ENCODE data around the gene PEF1. TPM values are rescaled to one million over a fixed set of nuclear protein-coding genes. Genes with fewer than 3 reads are reported as not detected.
A peak's percentile ranks its signal among the peaks of the same experiment; 100 is the strongest.

PEF1 gene
- total and polyA plus RNA-seq, 7 donors: 52.9 to 87.4 (median 66.4) TPM

- H3K27me3 ChIP-seq: no peaks in the 10 kb centered on the region
- no peak overlapping the region for H3K27ac ChIP-seq
- TF ChIP-seq EP300 (IDR thresholded peaks at IDR 0.05): no peak
- no peak for TF ChIP-seq POLR2AphosphoS5 (IDR thresholded peaks at IDR 0.05)
- TF ChIP-seq, protein P1, sequence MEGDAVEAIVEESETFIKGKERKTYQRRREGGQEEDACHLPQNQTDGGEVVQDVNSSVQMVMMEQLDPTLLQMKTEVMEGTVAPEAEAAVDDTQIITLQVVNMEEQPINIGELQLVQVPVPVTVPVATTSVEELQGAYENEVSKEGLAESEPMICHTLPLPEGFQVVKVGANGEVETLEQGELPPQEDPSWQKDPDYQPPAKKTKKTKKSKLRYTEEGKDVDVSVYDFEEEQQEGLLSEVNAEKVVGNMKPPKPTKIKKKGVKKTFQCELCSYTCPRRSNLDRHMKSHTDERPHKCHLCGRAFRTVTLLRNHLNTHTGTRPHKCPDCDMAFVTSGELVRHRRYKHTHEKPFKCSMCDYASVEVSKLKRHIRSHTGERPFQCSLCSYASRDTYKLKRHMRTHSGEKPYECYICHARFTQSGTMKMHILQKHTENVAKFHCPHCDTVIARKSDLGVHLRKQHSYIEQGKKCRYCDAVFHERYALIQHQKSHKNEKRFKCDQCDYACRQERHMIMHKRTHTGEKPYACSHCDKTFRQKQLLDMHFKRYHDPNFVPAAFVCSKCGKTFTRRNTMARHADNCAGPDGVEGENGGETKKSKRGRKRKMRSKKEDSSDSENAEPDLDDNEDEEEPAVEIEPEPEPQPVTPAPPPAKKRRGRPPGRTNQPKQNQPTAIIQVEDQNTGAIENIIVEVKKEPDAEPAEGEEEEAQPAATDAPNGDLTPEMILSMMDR (IDR thresholded peaks at IDR 0.05): no peak
- no peak for TF ChIP-seq POLR2A (IDR thresholded peaks at IDR 0.05)
- 90 to 91% methylated on average over 10 of the region's 10 CpGs for WGBS, 2 donors
- peaks cover 0 to 45% (median 22%) of the 10 kb centered on the region in 4 donors for H3K36me3 ChIP-seq
- H3K9me3 ChIP-seq: no peaks in the 10 kb centered on the region
- no peak overlapping the region for H3K4me3 ChIP-seq
- H3K4me1 ChIP-seq: peaks cover 0 to 38% (median 31%) of the 10 kb centered on the region in 4 donors
- no peak for DNase-seq
- intact Hi-C loops (cut with DNase I): no loop called here
These were observed 46.2 kb upstream of the PEF1 start for GRCh38 chr1:31690921-31691320.

DNA sequence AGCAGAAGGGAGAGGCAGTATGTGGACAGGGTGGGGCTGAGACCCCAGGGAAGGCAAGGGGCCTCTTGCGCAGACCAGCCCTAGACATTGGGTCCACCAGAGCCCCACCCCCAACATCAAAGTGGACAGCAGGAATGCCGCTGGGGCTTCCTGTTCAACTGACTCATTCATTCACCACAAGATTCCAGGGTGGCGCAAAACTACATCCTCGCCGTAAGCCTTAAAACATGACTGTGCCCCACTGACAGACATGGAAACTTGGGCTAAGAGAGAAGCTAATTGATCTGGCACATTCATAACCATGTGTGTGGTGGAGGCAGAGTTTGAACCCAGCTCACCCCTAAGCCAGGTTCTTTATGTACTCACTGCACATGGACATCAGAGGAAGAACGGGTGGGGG lies 45.2 kb upstream of the PEF1 start:
- H3K27me3 ChIP-seq: no peaks in the 10 kb centered on the region
- peak overlapping the region in 2 of 4 donors; percentile 7 to 76 for H3K27ac ChIP-seq
- WGBS, 2 donors: 86 to 87% methylated on average over 6 of the region's 6 CpGs
- intact Hi-C loops (cut with DNase I): no loop called here
- peaks cover 0 to 32% (median 24%) of the 10 kb centered on the region in 4 donors for H3K4me1 ChIP-seq
- TF ChIP-seq POLR2A (IDR thresholded peaks at IDR 0.05): no peak
- TF ChIP-seq EP300 (IDR thresholded peaks at IDR 0.05): no peak
- TF ChIP-seq, protein P1 (IDR thresholded peaks at IDR 0.05): no peak
- TF ChIP-seq POLR2AphosphoS5 (IDR thresholded peaks at IDR 0.05): no peak
- H3K9me3 ChIP-seq: no peaks in the 10 kb centered on the region
- no peak for DNase-seq
- H3K36me3 ChIP-seq: peaks cover 0 to 44% (median 23%) of the 10 kb centered on the region in 4 donors
- no peak overlapping the region for H3K4me3 ChIP-seq

DNA sequence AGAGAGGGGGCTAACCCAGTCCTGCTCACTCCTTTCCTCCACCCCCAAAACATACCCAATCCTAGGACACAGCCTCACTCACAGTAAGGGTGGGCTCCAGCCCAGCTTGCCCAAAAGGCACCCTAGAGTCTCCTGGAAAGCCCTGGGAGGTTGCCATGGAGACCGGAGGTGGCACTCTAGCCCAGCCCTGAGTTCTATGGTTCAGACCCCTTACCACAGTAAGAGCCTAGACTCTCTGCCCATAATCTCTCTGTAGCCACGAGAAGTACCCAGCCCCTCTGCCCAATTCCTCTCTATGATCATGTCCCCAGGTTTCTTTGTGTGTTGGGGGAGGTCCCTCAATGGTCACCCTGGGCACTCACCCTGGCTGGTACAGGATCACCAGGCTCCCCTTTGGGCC lies 44.7 kb upstream of the PEF1 start:
- Histone ChIP-seq H3K27me3 (no peaks in the 10 kb centered on the region), H3K4me3 (no peak overlapping the region), H3K27ac (peak overlapping the region in 2 of 4 donors; percentile 76 to 84), H3K36me3 (peaks cover 0 to 43% (median 23%) of the 10 kb centered on the region in 4 donors), H3K4me1 (peaks cover 0 to 35% (median 24%) of the 10 kb centered on the region in 4 donors), H3K9me3 (no peaks in the 10 kb centered on the region)
- TF ChIP-seq, protein P1 (IDR thresholded peaks at IDR 0.05): no peak
- no peak for TF ChIP-seq POLR2A (IDR thresholded peaks at IDR 0.05)
- TF ChIP-seq EP300 (IDR thresholded peaks at IDR 0.05): no peak
- TF ChIP-seq POLR2AphosphoS5 (IDR thresholded peaks at IDR 0.05): no peak
- no peak for DNase-seq
- intact Hi-C loops (cut with DNase I): no loop called here
- 75 to 86% methylated on average over 2 of the region's 2 CpGs for WGBS, 2 donors

DNA sequence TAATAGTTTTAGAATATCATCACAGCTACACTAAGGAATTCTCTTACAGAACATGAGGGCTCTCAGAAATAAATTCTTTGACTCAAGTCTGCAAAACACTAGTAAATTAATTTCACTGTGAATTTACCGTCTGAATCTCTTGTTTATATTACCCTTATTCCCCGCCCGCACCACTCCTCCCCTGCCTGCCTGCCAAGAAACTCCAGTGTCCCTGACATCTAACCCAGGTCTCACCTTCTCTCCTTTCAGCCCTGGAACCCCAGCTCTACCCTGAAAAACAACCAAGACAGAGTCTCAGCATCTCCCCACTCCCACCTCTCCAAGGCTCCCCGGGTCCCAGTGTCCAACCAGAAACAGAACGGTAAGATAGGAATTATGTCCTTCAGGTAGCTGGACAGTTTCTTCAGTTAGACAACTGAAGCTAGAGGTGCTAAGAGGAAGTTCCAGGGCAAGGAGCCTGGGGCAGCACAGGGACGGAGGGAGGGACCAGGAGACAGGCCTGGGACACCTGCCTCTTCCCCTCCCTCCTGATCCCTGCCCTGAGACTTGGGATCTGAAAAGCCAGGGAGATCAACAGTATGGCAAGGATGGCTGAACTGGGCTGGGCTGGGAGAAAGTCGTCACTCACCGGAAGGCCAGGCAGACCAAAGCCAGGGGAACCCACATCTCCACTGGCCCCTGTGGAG lies 43.7 kb upstream of the PEF1 start:
- intact Hi-C loops (cut with DNase I): no loop called here
- TF ChIP-seq POLR2A (IDR thresholded peaks at IDR 0.05) (no peak), POLR2AphosphoS5 (IDR thresholded peaks at IDR 0.05) (peak in 1 of 4 donors; percentile 32), EP300 (IDR thresholded peaks at IDR 0.05) (no peak)
- TF ChIP-seq, protein P1 (IDR thresholded peaks at IDR 0.05): no peak
- Histone ChIP-seq H3K4me1 (peaks cover 0 to 39% (median 24%) of the 10 kb centered on the region in 4 donors), H3K27me3 (no peaks in the 10 kb centered on the region), H3K9me3 (no peaks in the 10 kb centered on the region), H3K36me3 (peaks cover 0 to 51% (median 23%) of the 10 kb centered on the region in 4 donors), H3K27ac (peak overlapping the region; percentile 59 to 84 (median 74)), H3K4me3 (no peak overlapping the region)
- no peak for DNase-seq
- 15 to 61% methylated on average over 8 of the region's 8 CpGs for WGBS, 2 donors
